CD1c-positive myeloid dendritic cell (primary cell): Measurements from ENCODE around the gene MUC16.

Experiments
- DNase-seq: peaks from one replicate; pipeline ENCODE4 v3.0.0-alpha.2; 2016; ENCODE audit errors: extremely low spot score

MUC16 gene

DNA sequence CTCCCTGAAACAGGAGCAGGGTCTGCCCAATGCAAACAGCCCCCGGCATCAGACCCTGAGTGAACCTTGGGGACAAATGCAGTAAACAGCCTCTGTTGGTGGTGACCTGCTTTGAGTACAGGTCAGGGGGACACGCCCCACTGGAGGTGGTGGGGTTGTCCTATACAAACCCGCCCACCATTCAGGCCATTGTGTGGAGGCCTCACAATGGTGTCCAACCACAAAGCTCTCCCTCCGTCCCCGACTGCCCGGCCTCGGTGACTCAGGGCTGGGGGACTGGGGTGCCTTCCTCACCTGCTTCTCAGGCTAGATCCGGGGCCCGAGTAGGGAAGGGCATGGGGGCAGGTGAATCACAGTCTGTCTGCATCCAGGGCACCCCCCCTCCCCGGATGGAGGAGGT, 1.5 kb downstream of the MUC16 start:
- no peak for DNase-seq

DNA sequence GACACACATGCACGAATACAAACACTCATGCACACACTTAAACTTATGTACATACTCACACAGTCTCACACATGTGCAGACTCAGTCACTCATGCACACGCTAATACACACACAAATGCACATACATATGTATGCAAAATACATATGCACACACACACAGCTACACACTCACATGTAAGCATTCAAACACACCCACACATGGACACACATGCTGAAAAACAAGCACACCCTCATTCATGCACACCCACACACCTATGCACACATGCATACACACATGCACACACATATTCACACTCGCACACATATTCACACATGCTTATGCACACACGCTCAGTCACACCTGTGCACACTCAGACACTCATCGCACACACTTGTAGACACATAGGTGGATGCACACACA, 9.3 kb downstream of the MUC16 start:
- no peak for DNase-seq

DNA sequence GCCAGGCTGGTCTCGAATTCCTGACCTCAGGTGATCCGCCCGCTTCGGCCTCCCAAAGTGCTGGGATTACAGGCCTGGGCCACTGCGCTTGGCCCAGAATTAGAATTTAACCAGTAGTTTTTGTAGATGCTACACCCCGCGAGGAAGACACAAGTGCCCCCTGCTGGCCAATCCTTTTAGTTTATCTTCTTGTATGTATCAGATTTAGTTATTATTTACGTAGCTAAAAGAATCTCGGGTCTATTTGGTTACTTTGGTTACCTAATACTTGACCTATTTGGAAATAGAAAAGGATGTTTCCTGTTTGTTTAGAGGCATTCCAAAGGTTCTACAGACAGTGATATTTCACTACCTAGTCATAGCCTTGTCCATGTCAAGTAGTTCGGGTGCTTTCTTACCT, 22.0 kb downstream of the MUC16 start:
- DNase-seq, result no peak

DNA sequence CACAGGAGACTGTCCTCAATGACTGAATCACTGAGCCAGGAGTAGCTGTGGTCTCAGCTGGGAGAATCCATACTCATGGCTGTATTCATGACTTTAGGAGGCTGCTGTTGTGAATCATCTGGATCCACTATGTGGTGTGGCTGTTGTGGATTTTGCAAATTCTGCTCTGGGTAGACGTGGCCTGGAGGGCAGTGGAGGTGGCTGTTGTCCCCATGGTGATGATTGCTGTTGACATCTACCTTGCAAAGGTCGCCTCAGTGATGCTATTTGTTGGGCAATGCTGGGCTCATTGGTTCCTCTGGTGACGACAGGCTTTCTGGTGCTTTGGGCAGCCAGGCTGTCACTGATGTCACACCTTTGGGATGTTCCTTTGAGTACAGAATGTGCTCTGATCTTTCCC, 23.9 kb downstream of the MUC16 start:
- DNase-seq, result no peak

DNA sequence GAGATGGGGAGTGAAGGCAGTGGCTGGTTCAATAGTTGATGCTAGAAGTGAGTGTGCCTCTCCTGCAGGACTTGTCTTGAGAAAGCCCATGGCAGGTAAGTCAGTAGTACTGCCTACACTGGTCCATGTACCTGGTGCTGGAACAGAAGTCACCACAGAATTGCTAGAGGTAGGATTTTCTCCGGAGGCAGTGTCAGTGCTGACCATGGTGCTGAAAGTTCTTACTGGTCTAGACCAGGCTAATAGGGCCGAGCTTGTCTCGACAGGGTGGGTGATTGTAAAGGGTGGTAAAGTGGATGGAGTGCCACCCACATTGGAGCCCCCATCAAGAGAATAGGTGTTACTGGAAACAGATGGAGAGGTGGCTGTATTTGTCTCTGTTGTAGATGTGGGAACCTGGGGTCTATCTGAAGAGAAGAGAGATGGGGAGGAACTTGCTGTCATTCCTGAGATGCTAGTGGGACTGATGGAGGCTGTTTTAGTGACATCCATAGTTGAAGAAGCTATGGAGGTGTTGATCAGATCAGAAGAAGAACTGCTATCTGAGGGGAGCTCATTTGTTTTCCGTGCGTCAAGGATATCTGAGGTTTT, 36.6 kb downstream of the MUC16 start:
- no peak for DNase-seq

DNA sequence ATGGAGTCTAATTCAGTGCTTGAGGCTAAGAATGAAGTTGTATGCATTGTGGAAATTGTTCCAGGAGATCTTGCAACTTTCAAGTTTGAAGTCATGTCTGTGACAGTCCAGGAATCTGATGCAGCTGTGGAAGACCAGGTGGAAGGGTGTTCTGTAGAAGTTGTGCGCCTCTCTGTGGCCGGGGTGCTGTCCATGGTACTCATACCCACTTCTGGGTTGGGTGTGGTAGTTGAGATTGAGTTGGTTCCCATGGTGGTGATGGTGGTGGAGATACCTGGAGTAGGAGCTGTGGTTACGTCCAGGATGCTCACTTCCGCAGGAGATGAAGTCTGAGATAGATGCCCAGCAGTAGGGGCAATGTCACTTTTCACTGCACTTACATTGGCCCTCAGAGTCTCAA, 44.3 kb downstream of the MUC16 start:
- no peak for DNase-seq
